GM12874 (cell line): ENCODE results near the gene EEF2.

Experiments
- TF ChIP-seq, protein P1 (sequence below): IDR thresholded peaks from 2 replicates; pipeline ENCODE4 v1.5.1; 2011; ENCODE audit warnings: low read depth, mild to moderate bottlenecking, control low read depth, low read length, moderate library complexity; ENCODE audit not compliant: insufficient read depth

Gene EEF2

DNA sequence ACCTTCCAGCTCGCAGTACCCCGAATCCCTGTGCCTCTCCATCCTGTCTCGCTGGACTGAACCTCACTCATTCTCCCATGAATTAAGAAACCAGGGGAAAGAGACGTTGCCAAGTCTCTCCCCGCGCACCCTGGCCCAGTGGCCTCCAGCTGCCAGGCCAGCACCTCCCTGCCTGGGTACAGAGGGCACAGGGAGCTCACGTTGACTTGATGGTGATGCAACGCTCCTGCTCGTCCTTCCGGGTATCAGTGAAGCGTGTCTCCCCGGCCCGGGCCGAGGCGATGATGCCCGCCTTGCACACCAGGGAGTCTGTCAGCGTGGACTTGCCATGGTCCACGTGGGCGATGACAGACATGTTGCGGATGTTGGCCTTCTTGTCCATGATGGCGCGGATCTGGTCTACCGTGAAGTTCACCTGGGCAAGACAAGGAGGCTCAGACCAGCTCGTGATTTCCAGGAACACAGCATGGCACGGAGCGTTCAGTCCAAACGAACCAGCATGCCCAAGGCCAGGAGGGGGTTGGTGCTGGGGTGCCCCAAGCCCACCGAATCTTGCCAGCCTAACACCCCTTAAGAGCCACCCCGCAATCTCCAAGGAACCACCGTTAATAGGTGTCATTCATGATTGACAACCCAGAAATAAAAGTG, 1.2 kb downstream of the EEF2 start:
- TF ChIP-seq, protein P1, sequence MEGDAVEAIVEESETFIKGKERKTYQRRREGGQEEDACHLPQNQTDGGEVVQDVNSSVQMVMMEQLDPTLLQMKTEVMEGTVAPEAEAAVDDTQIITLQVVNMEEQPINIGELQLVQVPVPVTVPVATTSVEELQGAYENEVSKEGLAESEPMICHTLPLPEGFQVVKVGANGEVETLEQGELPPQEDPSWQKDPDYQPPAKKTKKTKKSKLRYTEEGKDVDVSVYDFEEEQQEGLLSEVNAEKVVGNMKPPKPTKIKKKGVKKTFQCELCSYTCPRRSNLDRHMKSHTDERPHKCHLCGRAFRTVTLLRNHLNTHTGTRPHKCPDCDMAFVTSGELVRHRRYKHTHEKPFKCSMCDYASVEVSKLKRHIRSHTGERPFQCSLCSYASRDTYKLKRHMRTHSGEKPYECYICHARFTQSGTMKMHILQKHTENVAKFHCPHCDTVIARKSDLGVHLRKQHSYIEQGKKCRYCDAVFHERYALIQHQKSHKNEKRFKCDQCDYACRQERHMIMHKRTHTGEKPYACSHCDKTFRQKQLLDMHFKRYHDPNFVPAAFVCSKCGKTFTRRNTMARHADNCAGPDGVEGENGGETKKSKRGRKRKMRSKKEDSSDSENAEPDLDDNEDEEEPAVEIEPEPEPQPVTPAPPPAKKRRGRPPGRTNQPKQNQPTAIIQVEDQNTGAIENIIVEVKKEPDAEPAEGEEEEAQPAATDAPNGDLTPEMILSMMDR, result no peak

- TF ChIP-seq, protein P1, result no peak
Observed at GRCh38 chr19:3983542-3983914, 1.7 kb downstream of the EEF2 start.

- TF ChIP-seq, protein P1, result no peak
Observed at GRCh38 chr19:3982701-3983541, 2.3 kb downstream of the EEF2 start.

DNA sequence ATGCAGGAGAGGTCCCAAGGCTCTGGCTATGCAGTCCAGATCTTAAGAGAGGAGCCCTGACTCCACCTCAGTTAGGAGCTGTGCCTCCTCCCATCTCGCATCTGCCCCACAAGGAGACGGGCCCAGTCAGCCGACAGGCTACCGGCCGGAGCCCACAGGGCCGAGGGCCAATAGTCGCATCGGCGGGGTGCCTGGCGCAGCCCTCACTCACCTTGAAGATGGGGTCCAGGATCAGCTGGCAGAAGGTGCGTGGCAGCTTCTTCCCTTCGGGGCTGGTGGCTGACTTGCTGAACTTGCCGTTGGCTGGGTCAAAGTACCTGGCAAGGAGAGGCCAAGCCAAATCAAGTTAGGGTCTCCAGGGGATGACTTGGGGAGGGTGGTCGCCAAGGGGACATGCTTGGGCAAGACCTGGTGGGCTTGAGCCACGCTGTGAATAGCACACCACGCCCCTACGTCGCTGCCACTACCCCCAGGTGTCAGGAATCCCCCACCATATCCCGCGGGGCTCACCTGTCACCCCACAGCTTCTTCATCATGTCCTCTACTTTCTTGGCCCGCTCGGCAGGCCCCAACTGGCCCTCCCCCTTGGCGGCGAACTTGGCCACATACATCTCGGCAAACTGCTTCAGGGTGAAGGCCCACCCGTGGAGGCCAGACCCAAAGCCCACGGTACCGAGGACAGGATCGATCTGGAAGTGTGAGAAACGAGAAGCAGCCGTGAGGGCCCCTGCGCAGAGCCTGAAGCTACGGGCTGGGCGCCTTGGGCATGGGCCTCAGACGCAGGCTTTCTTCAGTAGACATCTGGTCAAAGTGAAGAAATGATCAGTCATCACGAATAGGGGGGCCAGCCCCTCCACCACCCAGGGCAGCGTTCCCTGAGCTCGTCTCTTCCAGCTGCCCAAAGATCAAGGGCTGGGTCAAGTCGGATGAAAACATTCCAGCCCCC, 3.3 kb downstream of the EEF2 start:
- TF ChIP-seq, protein P1, result no peak

- TF ChIP-seq, protein P1, result no peak
Observed at GRCh38 chr19:3981373-3981735, 3.9 kb downstream of the EEF2 start.

DNA sequence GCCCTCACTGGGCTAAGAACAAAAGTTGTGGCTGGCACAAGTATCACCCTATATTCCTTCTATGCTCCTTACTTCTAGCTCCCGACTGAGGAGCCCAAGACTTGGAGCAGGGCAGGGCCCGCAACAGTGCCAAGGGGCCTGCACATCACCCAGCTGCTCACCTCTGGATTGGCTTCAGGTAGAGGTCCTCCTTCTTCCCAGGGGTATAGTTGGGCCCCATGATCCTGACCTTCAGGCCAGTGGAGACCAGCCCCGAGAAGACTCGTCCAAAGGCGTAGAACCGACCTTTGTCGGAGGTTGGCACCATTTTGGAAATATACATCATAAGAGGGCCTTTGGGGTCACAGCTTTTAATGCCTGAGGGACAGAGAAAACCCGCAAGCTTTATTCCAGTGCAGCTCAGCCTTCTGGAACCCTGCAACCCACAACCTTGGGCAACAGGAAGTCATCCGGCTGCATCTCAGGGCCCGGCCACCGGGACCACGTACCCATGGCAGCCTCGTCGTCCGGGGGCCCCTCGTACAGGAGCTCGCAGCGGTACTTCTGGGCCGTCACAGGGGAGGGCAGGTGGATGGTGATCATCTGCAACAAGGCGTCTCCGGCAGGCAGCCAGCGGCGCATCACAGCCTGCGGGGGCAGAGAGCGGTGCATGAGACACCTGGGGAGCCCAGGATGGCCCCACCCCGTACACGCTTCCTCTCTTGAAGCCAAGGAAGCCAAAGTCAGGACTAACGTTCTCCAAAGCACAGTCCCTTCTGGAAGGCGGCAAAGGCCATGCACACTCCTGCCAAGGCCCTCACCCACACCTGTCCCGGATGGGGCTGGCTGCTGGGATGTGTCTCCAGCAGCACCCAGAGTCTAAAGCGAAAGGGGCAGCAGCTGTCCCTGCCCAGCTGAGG, 4.7 kb downstream of the EEF2 start:
- TF ChIP-seq, protein P1, result no peak
